GM12878 (cell line): ENCODE data around the gene PHF1. TPM values are rescaled to one million over a fixed set of nuclear protein-coding genes. Genes with fewer than 3 reads are reported as not detected.

ENCODE experiments used
- ATAC-seq: fragments of 200-7000 bp; cut with Tn5 transposase; 3 replicates; pipeline ENCODE4 v1.9.1; 2020; ENCODE audit warnings: mild to moderate bottlenecking, moderate library complexity
- BruUV-seq: library from RNA; stranded (reverse); fragments of 400-500 nt; replicated peaks from 2 replicates; lab custom pipeline; 2021; lab: Mats Ljungman, UMichigan
- CTCF ChIA-PET: fragments of 300-600 bp; sonication (Branson Sonifier 250); formaldehyde crosslinking; extraction: SDS; loops from one replicate; lab custom pipeline; 2021; ENCODE audit warnings: inconsistent platforms; lab: Yijun Ruan, JAX
- POLR2A ChIA-PET: fragments of 350-600 bp; formaldehyde crosslinking; extraction: SDS; loops from one replicate; lab custom pipeline; 2021; ENCODE audit warnings: inconsistent platforms; lab: Charles Lee
- RAD21 ChIA-PET: fragments of 300-600 bp; sonication (Branson Sonifier 250); formaldehyde crosslinking; loops from one replicate; lab custom pipeline; 2023; ENCODE audit warnings: antibody characterized with exemption; ENCODE audit not compliant: unreplicated experiment; lab: Charles Lee
- SMC1A ChIA-PET: fragments of 300-600 bp; sonication (Branson Sonifier 250); formaldehyde crosslinking; loops from one replicate; lab custom pipeline; 2023; ENCODE audit not compliant: unreplicated experiment, uncharacterized antibody; lab: Charles Lee
- DNase-seq: peaks from one replicate; pipeline ENCODE4 v3.0.0-alpha.2; 2011; ENCODE audit warnings: low read depth, low spot score
- FAIRE-seq: peaks from 3 replicates; lab custom pipeline; 2011; peaks lifted over from hg19 to GRCh38; lab: Jason Lieb, UNC
- H2AFZ ChIP-seq: 2 replicates; pipeline ENCODE4 v1.6.0; 2011; ENCODE audit warnings: low read depth, low read length, control low read depth; ENCODE audit not compliant: control insufficient read depth
- H3K27ac ChIP-seq: 2 replicates; pipeline ENCODE4 v1.5.1; 2011; ENCODE audit warnings: control low read depth; ENCODE audit not compliant: control insufficient read depth, insufficient read depth
- H3K27me3 ChIP-seq, 2 experiments: replicated peaks in 1 of 2; 2 replicates each; pipeline versions ENCODE4 v1.6.0 to v1.6.1; 2011; ENCODE audit warnings: low read length in 1 of 2; ENCODE audit not compliant: control insufficient read depth in 2 of 2, insufficient read depth in 2 of 2
- H3K36me3 ChIP-seq, 2 experiments: 2 replicates each; pipeline ENCODE4 v1.5.1; 2011; ENCODE audit warnings: low read length in 1 of 2; ENCODE audit not compliant: control insufficient read depth in 2 of 2, insufficient read depth in 2 of 2
- H3K4me1 ChIP-seq: 2 replicates; pipeline ENCODE4 v1.6.1; 2011; ENCODE audit warnings: mild to moderate bottlenecking, low read length, moderate library complexity, mixed read lengths; ENCODE audit not compliant: control insufficient read depth, insufficient read depth
- H3K4me2 ChIP-seq: 2 replicates; pipeline ENCODE4 v1.6.0; 2011; ENCODE audit warnings: control low read depth; ENCODE audit not compliant: control insufficient read depth, insufficient read depth
- H3K4me3 ChIP-seq: fragments of 200-600 bp; sonication (generic); 2 replicates; pipeline ENCODE4 v1.5.1; 2016
- H3K79me2 ChIP-seq: 2 replicates; pipeline ENCODE4 v1.6.0; 2011; ENCODE audit warnings: low read length; ENCODE audit not compliant: control insufficient read depth, insufficient read depth
- H3K9ac ChIP-seq: 2 replicates; pipeline ENCODE4 v1.8.0; 2011; ENCODE audit warnings: low read length, control low read depth, mixed read lengths; ENCODE audit not compliant: control insufficient read depth, insufficient read depth
- H3K9me3 ChIP-seq: replicated peaks from 3 replicates; pipeline ENCODE4 v1.5.1; 2011; ENCODE audit warnings: mild to moderate bottlenecking, low read length; ENCODE audit not compliant: control insufficient read depth, insufficient read depth
- H4K20me1 ChIP-seq: 2 replicates; pipeline ENCODE4 v1.6.0; 2011; ENCODE audit not compliant: control insufficient read depth, insufficient read depth
- CHD4 ChIP-seq: fragments of 200-600 bp; sonication (generic); IDR thresholded peaks from 2 replicates; pipeline ENCODE4 v1.6.1; 2016; ENCODE audit warnings: mild to moderate bottlenecking
- JUND ChIP-seq: IDR thresholded peaks from 2 replicates; pipeline ENCODE4 v1.6.1; 2012; ENCODE audit warnings: low read depth, mild to moderate bottlenecking, low read length, improper control_type of control experiment, moderate library complexity
- PAX8 ChIP-seq: fragments of 450-650 bp; IDR thresholded peaks from 2 replicates; pipeline ENCODE4 v1.6.1; 2017; ENCODE audit warnings: mild to moderate bottlenecking, moderate library complexity
- RELA ChIP-seq: fragments of 450-650 bp; IDR thresholded peaks from 2 replicates; pipeline ENCODE4 v1.8.0; 2014; ENCODE audit warnings: borderline replicate concordance; ENCODE audit not compliant: partially characterized antibody
- SP1 ChIP-seq: IDR thresholded peaks from one replicate; pipeline ENCODE4 v1.6.1; 2011; ENCODE audit warnings: low read depth, low read length
- SREBF2 ChIP-seq: IDR thresholded peaks from 2 replicates; pipeline ENCODE4 v1.6.1; 2012; ENCODE audit warnings: mild to moderate bottlenecking, low read length
- WRNIP1 ChIP-seq: IDR thresholded peaks from 2 replicates; pipeline ENCODE4 v1.6.1; 2011; ENCODE audit warnings: low read depth, low read length, improper control_type of control experiment, borderline replicate concordance
- WGBS: methylation state at CpG from one replicate; pipeline ENCODE4 v1.1.6; 2016; ENCODE audit warnings: low lambda C conversion rate; ENCODE audit not compliant: insufficient replicate concordance, insufficient coverage; ENCODE audit errors: missing lambda C conversion rate; 5-methylcytosine and 5-hydroxymethylcytosine counted together
- in situ Hi-C: fragments of 300-500 bp; cut with MboI; formaldehyde crosslinking; loops from 9 replicates; pipeline ENCODE4 v1.14.3; 2018; ENCODE audit warnings: mixed read lengths
- intact Hi-C: fragments of 100-400 bp; cut with micrococcal nuclease; formaldehyde crosslinking; loops from one replicate; pipeline ENCODE4 v1.14.2; 2022; ENCODE audit not compliant: unreplicated experiment
- polyA plus RNA-seq, 11 experiments: library from polyadenylated mRNA; depleted of rRNA in 4 of 11; unstranded in 6 of 11; stranded (reverse) in 5 of 11; fragments of >200 nt; fragmentation: Nextera tagmentation in 4 of 11; fragmentation: Illumina TruSeq in 1 of 11; extraction: Ambion mirVana in 4 of 11; extraction: Trizol in 1 of 11; gene quantifications; 1 replicate in 1 of 11; 2 replicates in 10 of 11; pipeline versions ENCODE4 v1.2.1 to v1.2.3, GENCODE V29; 2011 to 2016; ENCODE audit warnings: inconsistent platforms in 2 of 11, missing spikeins in 2 of 11, low read depth in 1 of 11
- total RNA-seq, 4 experiments: library from RNA; depleted of rRNA in 3 of 4; stranded (reverse); fragments of >200 nt in 3 of 4; fragmentation: Illumina TruSeq in 1 of 4; extraction: Trizol in 1 of 4; gene quantifications; 2 replicates each; pipeline versions ENCODE4 v1.2.1 to v1.2.3, GENCODE V29; 2013 to 2021
- TF ChIP-seq, protein P1 (sequence below): fragments of 450-650 bp; IDR thresholded peaks from 2 replicates; pipeline ENCODE4 v1.6.1; 2016; ENCODE audit warnings: mild to moderate bottlenecking, moderate library complexity, borderline replicate concordance
- TF ChIP-seq, protein P2 (sequence below): fragments of 450-650 bp; IDR thresholded peaks from 2 replicates; pipeline ENCODE4 v1.6.1; 2016; ENCODE audit warnings: mild to moderate bottlenecking

PHF1 gene
- total and polyA plus RNA-seq, 10 of the 15 experiments (the other 5 are each of a cell fraction or from before 2014, with no cell fraction given), result 1.3 to 17.8 (median 6.2) TPM

DNA sequence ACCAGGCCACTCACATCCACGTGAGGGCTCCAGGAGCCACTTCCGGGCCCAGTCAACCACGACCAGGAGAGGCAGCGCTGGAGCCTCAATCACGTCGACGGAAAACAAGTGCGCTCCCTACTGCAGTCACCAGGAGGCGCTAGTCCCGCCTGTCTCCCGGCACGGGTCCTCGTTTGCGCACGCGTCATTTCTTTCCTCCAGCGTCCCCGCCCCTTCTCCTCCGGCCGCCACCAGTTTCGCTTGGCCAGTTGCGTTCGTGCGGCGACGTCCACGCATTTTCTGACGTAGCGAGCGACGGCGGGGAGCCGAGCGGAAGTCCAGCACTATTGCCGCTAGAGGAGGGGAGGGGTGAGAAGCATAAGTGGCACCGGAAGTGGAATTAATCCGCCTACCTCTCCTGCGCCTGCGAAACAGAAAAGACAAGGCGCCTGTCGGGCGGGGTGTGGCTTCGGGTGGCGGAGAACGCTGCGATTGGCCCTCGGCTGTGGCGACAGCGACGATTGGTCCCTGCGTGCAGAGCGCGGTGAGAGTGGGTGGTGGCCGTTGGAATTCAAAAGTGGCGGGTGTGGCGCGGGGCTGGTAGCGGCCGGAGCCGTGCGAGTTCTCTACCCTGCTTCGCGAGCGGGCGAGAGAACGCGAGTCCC is 19.4 kb upstream of the PHF1 start, which contains the start of gene KIFC1 (continued):
- TF ChIP-seq SP1 (peak; percentile 90), SREBF2 (no peak), JUND (no peak)

DNA sequence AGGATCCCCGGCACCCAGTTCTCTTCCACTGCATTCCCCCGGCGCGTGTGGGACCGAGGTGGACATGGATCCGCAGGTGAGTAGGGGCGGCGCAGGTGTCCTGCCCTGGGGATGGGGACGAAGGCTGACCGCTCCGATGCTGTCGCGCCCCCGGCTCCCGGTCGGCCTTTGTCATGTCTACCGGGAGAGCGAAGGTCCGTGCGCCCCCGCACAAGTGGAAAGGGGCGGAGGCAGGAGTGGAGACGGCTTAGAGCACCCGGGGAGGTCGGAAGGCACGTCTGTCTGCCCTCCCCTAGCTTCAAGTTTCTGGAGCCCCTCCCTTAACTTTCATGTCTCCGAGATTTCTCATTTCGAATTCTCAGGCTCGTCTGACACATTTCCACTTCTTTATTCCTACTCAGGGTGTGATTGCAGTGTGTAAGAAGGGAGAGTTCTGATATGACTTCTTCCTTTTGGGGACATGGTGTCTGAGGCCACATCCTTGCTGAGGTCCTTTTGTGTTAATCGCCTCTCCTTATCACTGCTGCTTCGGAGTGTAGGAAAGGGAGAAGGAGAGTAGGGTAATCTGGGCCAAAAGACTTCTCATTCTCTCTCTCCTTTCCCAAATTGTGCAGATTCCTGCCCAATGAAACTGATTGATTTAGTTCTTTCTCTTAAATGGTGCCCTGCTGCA is 18.8 kb upstream of the PHF1 start:
- H3K4me1 ChIP-seq, result peaks cover 6% of the 10 kb centered on the region
- H3K9ac ChIP-seq, result peak overlapping the region; percentile 94
- peak overlapping the region; percentile 97 for H3K4me2 ChIP-seq
- intact Hi-C loops, result loop anchor here (2.0 to 5.0 kb wide), 3 partner anchors 27 to 115 kb away; partner anchors contain the start of genes B3GALT4 and CUTA
- no peaks in the 10 kb centered on the region for H4K20me1 ChIP-seq
- ATAC-seq (peak; percentile 29), DNase-seq (no peak), FAIRE-seq (no peak)
- CTCF ChIA-PET, result interaction anchor here (0.7 kb wide), 1 partner anchor 80 kb away, joined by 3 read pairs; no protein-coding TSS in a partner anchor
- peak overlapping the region; percentile 74 for H3K4me3 ChIP-seq
- peak overlapping the region; percentile 91 for H3K27ac ChIP-seq
- RAD21 ChIA-PET, result interaction anchor here (1.3 to 2.4 kb wide), 2 partner anchors 34 to 63 kb away, joined by 3 to 7 read pairs; partner anchors contain the start of gene ZBTB9
- peaks cover 0 to 2% of the 10 kb centered on the region in 2 experiments; a peak in 1 of 4 replicates for H3K36me3 ChIP-seq
- POLR2A ChIA-PET, result interaction anchor here (0.6 to 1.1 kb wide), 3 partner anchors 27 to 103 kb away, joined by 3 to 4 read pairs (median 4); partner anchors contain the start of gene SYNGAP1
- SMC1A ChIA-PET, result interaction anchor here (1.6 kb wide), 1 partner anchor 115 kb away, joined by 3 read pairs; the partner anchor contains the start of gene B3GALT4
- BruUV-seq, result no TSS peak
- H3K79me2 ChIP-seq, result peaks cover 50% of the 10 kb centered on the region
- in situ Hi-C loops, result no loop called here
- H3K27me3 ChIP-seq, result no peaks in the 10 kb centered on the region
- no peaks in the 10 kb centered on the region for H3K9me3 ChIP-seq
- WGBS, result 0% methylated on average over 17 of the region's 31 CpGs
- H2AFZ ChIP-seq, result peak overlapping the region; percentile 42
- TF ChIP-seq RELA (no peak), PAX8 (no peak), WRNIP1 (no peak), CHD4 (no peak)
- TF ChIP-seq, protein P1, sequence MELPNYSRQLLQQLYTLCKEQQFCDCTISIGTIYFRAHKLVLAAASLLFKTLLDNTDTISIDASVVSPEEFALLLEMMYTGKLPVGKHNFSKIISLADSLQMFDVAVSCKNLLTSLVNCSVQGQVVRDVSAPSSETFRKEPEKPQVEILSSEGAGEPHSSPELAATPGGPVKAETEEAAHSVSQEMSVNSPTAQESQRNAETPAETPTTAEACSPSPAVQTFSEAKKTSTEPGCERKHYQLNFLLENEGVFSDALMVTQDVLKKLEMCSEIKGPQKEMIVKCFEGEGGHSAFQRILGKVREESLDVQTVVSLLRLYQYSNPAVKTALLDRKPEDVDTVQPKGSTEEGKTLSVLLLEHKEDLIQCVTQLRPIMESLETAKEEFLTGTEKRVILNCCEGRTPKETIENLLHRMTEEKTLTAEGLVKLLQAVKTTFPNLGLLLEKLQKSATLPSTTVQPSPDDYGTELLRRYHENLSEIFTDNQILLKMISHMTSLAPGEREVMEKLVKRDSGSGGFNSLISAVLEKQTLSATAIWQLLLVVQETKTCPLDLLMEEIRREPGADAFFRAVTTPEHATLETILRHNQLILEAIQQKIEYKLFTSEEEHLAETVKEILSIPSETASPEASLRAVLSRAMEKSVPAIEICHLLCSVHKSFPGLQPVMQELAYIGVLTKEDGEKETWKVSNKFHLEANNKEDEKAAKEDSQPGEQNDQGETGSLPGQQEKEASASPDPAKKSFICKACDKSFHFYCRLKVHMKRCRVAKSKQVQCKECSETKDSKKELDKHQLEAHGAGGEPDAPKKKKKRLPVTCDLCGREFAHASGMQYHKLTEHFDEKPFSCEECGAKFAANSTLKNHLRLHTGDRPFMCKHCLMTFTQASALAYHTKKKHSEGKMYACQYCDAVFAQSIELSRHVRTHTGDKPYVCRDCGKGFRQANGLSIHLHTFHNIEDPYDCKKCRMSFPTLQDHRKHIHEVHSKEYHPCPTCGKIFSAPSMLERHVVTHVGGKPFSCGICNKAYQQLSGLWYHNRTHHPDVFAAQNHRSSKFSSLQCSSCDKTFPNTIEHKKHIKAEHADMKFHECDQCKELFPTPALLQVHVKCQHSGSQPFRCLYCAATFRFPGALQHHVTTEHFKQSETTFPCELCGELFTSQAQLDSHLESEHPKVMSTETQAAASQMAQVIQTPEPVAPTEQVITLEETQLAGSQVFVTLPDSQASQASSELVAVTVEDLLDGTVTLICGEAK, result no peak
- TF ChIP-seq, protein P2, sequence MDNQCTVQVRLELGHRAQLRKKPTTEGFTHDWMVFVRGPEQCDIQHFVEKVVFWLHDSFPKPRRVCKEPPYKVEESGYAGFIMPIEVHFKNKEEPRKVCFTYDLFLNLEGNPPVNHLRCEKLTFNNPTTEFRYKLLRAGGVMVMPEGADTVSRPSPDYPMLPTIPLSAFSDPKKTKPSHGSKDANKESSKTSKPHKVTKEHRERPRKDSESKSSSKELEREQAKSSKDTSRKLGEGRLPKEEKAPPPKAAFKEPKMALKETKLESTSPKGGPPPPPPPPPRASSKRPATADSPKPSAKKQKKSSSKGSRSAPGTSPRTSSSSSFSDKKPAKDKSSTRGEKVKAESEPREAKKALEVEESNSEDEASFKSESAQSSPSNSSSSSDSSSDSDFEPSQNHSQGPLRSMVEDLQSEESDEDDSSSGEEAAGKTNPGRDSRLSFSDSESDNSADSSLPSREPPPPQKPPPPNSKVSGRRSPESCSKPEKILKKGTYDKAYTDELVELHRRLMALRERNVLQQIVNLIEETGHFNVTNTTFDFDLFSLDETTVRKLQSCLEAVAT, result 0 out of 2 replicates have a peak, but pooled peaks have one; percentile 24
